ENCODE data around the gene VTCN1.

Gene VTCN1

GRCh38 chr1:117150316-117150715, 60.4 kb downstream of the VTCN1 start:
- Histone ChIP-seq H4K20me1 (ENCODE audit: control insufficient read depth, insufficient read depth, low read depth, low read length) (no peaks in the 10 kb centered on the region), H3K4me2 (ENCODE audit: low read length) (no peak overlapping the region), H3K27ac (ENCODE audit: low read depth, low read length) (no peak overlapping the region), H3F3A (ENCODE audit: control insufficient read depth, insufficient read depth) (no peaks in the 10 kb centered on the region), H3K9me3 (ENCODE audit: control insufficient read depth, insufficient read depth, low read length) (no peaks in the 10 kb centered on the region), H3K27me3 (ENCODE audit: control insufficient read depth, low read length) (peaks cover 19% of the 10 kb centered on the region), H3K79me2 (ENCODE audit: control insufficient read depth, low read length) (no peaks in the 10 kb centered on the region), H3K36me3 (ENCODE audit: control insufficient read depth, low read length) (no peaks in the 10 kb centered on the region), H3K4me3 (ENCODE audit: low read length) (no peak overlapping the region), H3K9me2 (replicated peaks; ENCODE audit: control insufficient read depth, low read length) (no peaks in the 10 kb centered on the region), H3K4me1 (ENCODE audit: control insufficient read depth, low read length) (no peaks in the 10 kb centered on the region)
- TF ChIP-seq CTCF (IDR thresholded peaks at IDR 0.05; ENCODE audit: low read depth, low read length, poor library complexity, severe bottlenecking) (no peak), EZH2phosphoT487 (IDR thresholded peaks at IDR 0.05; ENCODE audit: borderline replicate concordance, low read length) (no peak)

- H3K9me2 ChIP-seq (replicated peaks; ENCODE audit: control insufficient read depth, low read length), result no peaks in the 10 kb centered on the region
- peaks cover 19% of the 10 kb centered on the region for H3K27me3 ChIP-seq (ENCODE audit: control insufficient read depth, low read length)
- H3K79me2 ChIP-seq (ENCODE audit: control insufficient read depth, low read length), result no peaks in the 10 kb centered on the region
- H3K36me3 ChIP-seq (ENCODE audit: control insufficient read depth, low read length), result no peaks in the 10 kb centered on the region
- no peak overlapping the region for H3K27ac ChIP-seq (ENCODE audit: low read depth, low read length)
- H4K20me1 ChIP-seq (ENCODE audit: control insufficient read depth, insufficient read depth, low read depth, low read length), result no peaks in the 10 kb centered on the region
- H3K4me1 ChIP-seq (ENCODE audit: control insufficient read depth, low read length), result no peaks in the 10 kb centered on the region
- no peaks in the 10 kb centered on the region for H3K9me3 ChIP-seq (ENCODE audit: control insufficient read depth, insufficient read depth, low read length)
- H3K4me2 ChIP-seq (ENCODE audit: low read length), result no peak overlapping the region
- H3K4me3 ChIP-seq (ENCODE audit: low read length), result no peak overlapping the region
- TF ChIP-seq CTCF (IDR thresholded peaks at IDR 0.05; ENCODE audit: low read depth, low read length, poor library complexity, severe bottlenecking) (no peak), EZH2phosphoT487 (IDR thresholded peaks at IDR 0.05; ENCODE audit: borderline replicate concordance, low read length) (no peak)
- H3F3A ChIP-seq (ENCODE audit: control insufficient read depth, insufficient read depth), result no peaks in the 10 kb centered on the region
These were observed 62.7 kb downstream of the VTCN1 start for GRCh38 chr1:117147856-117148588.

GRCh38 chr1:117147341-117147831, 63.3 kb downstream of the VTCN1 start:
- no peaks in the 10 kb centered on the region for H3K4me1 ChIP-seq (ENCODE audit: control insufficient read depth, low read length)
- H4K20me1 ChIP-seq (ENCODE audit: control insufficient read depth, insufficient read depth, low read depth, low read length), result no peaks in the 10 kb centered on the region
- H3K36me3 ChIP-seq (ENCODE audit: control insufficient read depth, low read length), result no peaks in the 10 kb centered on the region
- H3K4me3 ChIP-seq (ENCODE audit: low read length), result no peak overlapping the region
- H3K27me3 ChIP-seq (ENCODE audit: control insufficient read depth, low read length), result peaks cover 19% of the 10 kb centered on the region
- H3K9me2 ChIP-seq (replicated peaks; ENCODE audit: control insufficient read depth, low read length), result no peaks in the 10 kb centered on the region
- no peak overlapping the region for H3K4me2 ChIP-seq (ENCODE audit: low read length)
- H3K27ac ChIP-seq (ENCODE audit: low read depth, low read length), result no peak overlapping the region
- no peaks in the 10 kb centered on the region for H3K79me2 ChIP-seq (ENCODE audit: control insufficient read depth, low read length)
- H3F3A ChIP-seq (ENCODE audit: control insufficient read depth, insufficient read depth), result no peaks in the 10 kb centered on the region
- no peaks in the 10 kb centered on the region for H3K9me3 ChIP-seq (ENCODE audit: control insufficient read depth, insufficient read depth, low read length)
- TF ChIP-seq CTCF (IDR thresholded peaks at IDR 0.05; ENCODE audit: low read depth, low read length, poor library complexity, severe bottlenecking), result no peak
- no peak for TF ChIP-seq EZH2phosphoT487 (IDR thresholded peaks at IDR 0.05; ENCODE audit: borderline replicate concordance, low read length)

All from DOHH2 (cell line).